Measurements from ENCODE around the gene CD1E.

Gene CD1E

DNA sequence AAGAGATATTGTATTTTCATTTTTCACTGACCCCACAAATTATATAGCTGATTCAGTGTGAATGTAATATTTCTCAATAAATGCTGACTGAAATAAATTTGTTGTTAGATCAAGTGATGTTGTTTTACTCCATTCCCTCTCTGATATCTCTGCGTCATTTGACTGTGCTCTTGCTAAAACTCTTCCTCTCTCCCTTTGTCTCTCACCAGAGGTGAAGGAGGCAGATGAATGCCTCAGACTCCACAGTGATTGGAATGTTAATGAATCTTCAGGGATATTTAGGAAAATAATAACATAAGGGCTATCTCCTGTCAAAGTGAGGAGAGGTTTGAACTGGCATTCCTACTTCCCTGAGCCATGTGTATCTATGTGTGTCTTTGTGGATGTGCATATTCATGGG, 3.7 kb downstream of the CD1E start:
- Histone ChIP-seq H3K14ac (ENCODE audit: low read length) (no peak overlapping the region), H3K27me3 (ENCODE audit: control insufficient read depth in 3 of 3, insufficient read depth in 3 of 3, low read depth in 1 of 3, low read length in 3 of 3) (no peaks in the 10 kb centered on the region), H2BK120ac (ENCODE audit: low read depth, low read length) (no peak overlapping the region), H4K8ac (ENCODE audit: low read depth, low read length) (no peak overlapping the region), H3K4me1 (ENCODE audit: control insufficient read depth in 2 of 2, insufficient read depth in 1 of 2, low read depth in 1 of 2, low read length in 2 of 2) (no peaks in the 10 kb centered on the region), H3K79me1 (ENCODE audit: low read depth, low read length) (no peaks in the 10 kb centered on the region), H3K4ac (ENCODE audit: low read length) (no peak overlapping the region), H3K4me3 (ENCODE audit: low read length in 2 of 2) (no peak overlapping the region), H2BK15ac (ENCODE audit: low read length) (no peak overlapping the region), H4K91ac (ENCODE audit: low read depth, low read length, poor library complexity) (no peak overlapping the region), H3K23ac (ENCODE audit: low read depth, low read length, poor library complexity) (no peak overlapping the region), H3K18ac (ENCODE audit: low read length) (no peak overlapping the region), H2BK5ac (ENCODE audit: low read length) (no peak overlapping the region), H2AFZ (ENCODE audit: low read length) (no peak overlapping the region), H3K27ac (replicated peaks; ENCODE audit: low read length) (no peak overlapping the region), H2BK12ac (ENCODE audit: low read length) (no peak overlapping the region), H2AK5ac (ENCODE audit: low read depth, low read length) (no peak overlapping the region), H3K4me2 (ENCODE audit: insufficient read depth, low read length, poor library complexity, severe bottlenecking) (no peak overlapping the region), H3K36me3 (replicated peaks in 1 of 2; ENCODE audit: control insufficient read depth in 2 of 2, insufficient read depth in 2 of 2, low read length in 2 of 2) (no peaks in the 10 kb centered on the region), H3K9ac (ENCODE audit: low read depth, low read length, poor library complexity) (no peak overlapping the region), H3K9me3 (replicated peaks in 1 of 2; ENCODE audit: control insufficient read depth in 2 of 2, insufficient read depth in 1 of 2, low read depth in 1 of 2, low read length in 2 of 2) (no peaks in the 10 kb centered on the region)
- no peak for DNase-seq (ENCODE audit: low spot score)
- WGBS, 2 donors (ENCODE audit: extremely low coverage in 2 of 2, insufficient read length in 2 of 2, insufficient replicate concordance in 1 of 2): no CpG with 5 or more reads among the region's 1 CpG

DNA sequence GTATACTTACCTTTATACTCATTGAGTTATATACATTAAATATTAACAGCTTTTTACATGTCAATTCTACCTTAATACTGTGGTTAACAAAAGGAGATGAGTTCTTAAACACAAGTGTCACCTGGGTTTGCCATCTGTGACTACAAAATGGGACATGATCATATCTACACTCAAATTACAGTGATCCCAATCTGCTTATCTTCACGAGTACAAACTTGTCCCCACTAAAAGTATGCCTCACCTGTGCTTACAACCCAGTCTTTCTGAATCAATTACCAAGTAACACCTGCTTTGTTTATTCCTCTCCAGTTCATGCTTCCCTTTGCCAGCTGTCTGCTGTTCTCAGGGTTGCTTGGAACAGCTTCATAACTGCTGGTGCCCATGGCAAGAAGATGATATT, 8.8 kb downstream of the CD1E start:
- no peak overlapping the region for H4K8ac ChIP-seq (ENCODE audit: low read depth, low read length)
- no peaks in the 10 kb centered on the region for H3K27me3 ChIP-seq (ENCODE audit: control insufficient read depth in 3 of 3, insufficient read depth in 3 of 3, low read depth in 1 of 3, low read length in 3 of 3)
- H3K4me2 ChIP-seq (ENCODE audit: insufficient read depth, low read length, poor library complexity, severe bottlenecking): no peak overlapping the region
- no peaks in the 10 kb centered on the region for H3K4me1 ChIP-seq (ENCODE audit: control insufficient read depth in 2 of 2, insufficient read depth in 1 of 2, low read depth in 1 of 2, low read length in 2 of 2)
- no peaks in the 10 kb centered on the region for H3K9me3 ChIP-seq (replicated peaks in 1 of 2; ENCODE audit: control insufficient read depth in 2 of 2, insufficient read depth in 1 of 2, low read depth in 1 of 2, low read length in 2 of 2)
- no peak overlapping the region for H3K4me3 ChIP-seq (ENCODE audit: low read length in 2 of 2)
- H3K27ac ChIP-seq (replicated peaks; ENCODE audit: low read length): no peak overlapping the region
- H3K9ac ChIP-seq (ENCODE audit: low read depth, low read length, poor library complexity): no peak overlapping the region
- no peaks in the 10 kb centered on the region for H3K36me3 ChIP-seq (replicated peaks in 1 of 2; ENCODE audit: control insufficient read depth in 2 of 2, insufficient read depth in 2 of 2, low read length in 2 of 2)
- no peak overlapping the region for H3K23ac ChIP-seq (ENCODE audit: low read depth, low read length, poor library complexity)
- no peak overlapping the region for H3K18ac ChIP-seq (ENCODE audit: low read length)
- no peak overlapping the region for H4K91ac ChIP-seq (ENCODE audit: low read depth, low read length, poor library complexity)
- no peak overlapping the region for H2BK5ac ChIP-seq (ENCODE audit: low read length)
- H2AFZ ChIP-seq (ENCODE audit: low read length): no peak overlapping the region
- H3K14ac ChIP-seq (ENCODE audit: low read length): no peak overlapping the region
- H2BK12ac ChIP-seq (ENCODE audit: low read length): no peak overlapping the region
- no peak overlapping the region for H3K4ac ChIP-seq (ENCODE audit: low read length)
- H2BK120ac ChIP-seq (ENCODE audit: low read depth, low read length): no peak overlapping the region
- WGBS, 2 donors (ENCODE audit: extremely low coverage in 2 of 2, insufficient read length in 2 of 2, insufficient replicate concordance in 1 of 2): no CpG with 5 or more reads among the region's 1 CpG
- no peak for DNase-seq (ENCODE audit: low spot score)
- no peak overlapping the region for H2BK15ac ChIP-seq (ENCODE audit: low read length)
- no peak overlapping the region for H2AK5ac ChIP-seq (ENCODE audit: low read depth, low read length)
- H3K79me1 ChIP-seq (ENCODE audit: low read depth, low read length): no peaks in the 10 kb centered on the region

DNA sequence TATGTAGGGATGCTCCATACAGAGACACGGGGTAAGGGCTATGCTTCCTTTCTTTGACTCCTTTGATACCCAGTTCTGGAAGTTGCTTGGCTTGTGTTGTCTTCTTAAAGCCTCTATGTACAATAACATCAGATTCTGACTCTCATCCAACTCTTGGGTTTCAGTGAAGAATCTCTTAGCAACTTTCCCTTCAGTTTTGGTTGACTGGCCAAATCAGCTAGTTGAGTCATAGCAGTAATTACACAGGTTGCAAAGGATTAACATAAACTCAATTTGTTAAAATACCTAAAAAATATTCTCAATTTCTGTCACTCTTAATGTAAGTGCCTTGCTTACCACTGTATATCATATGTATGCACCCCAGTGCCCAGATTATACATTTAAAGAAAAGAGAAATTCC, 9.2 kb downstream of the CD1E start:
- no peak for DNase-seq (ENCODE audit: low spot score)
- no peaks in the 10 kb centered on the region for H3K27me3 ChIP-seq (ENCODE audit: control insufficient read depth in 3 of 3, insufficient read depth in 3 of 3, low read depth in 1 of 3, low read length in 3 of 3)
- H2BK5ac ChIP-seq (ENCODE audit: low read length): no peak overlapping the region
- H3K18ac ChIP-seq (ENCODE audit: low read length): no peak overlapping the region
- no peak overlapping the region for H2AK5ac ChIP-seq (ENCODE audit: low read depth, low read length)
- no peaks in the 10 kb centered on the region for H3K36me3 ChIP-seq (replicated peaks in 1 of 2; ENCODE audit: control insufficient read depth in 2 of 2, insufficient read depth in 2 of 2, low read length in 2 of 2)
- no peak overlapping the region for H3K14ac ChIP-seq (ENCODE audit: low read length)
- no peak overlapping the region for H4K8ac ChIP-seq (ENCODE audit: low read depth, low read length)
- no peak overlapping the region for H2BK12ac ChIP-seq (ENCODE audit: low read length)
- H3K4me1 ChIP-seq (ENCODE audit: control insufficient read depth in 2 of 2, insufficient read depth in 1 of 2, low read depth in 1 of 2, low read length in 2 of 2): no peaks in the 10 kb centered on the region
- H3K9me3 ChIP-seq (replicated peaks in 1 of 2; ENCODE audit: control insufficient read depth in 2 of 2, insufficient read depth in 1 of 2, low read depth in 1 of 2, low read length in 2 of 2): no peaks in the 10 kb centered on the region
- H2BK15ac ChIP-seq (ENCODE audit: low read length): no peak overlapping the region
- no peak overlapping the region for H2BK120ac ChIP-seq (ENCODE audit: low read depth, low read length)
- H3K4me2 ChIP-seq (ENCODE audit: insufficient read depth, low read length, poor library complexity, severe bottlenecking): no peak overlapping the region
- no peak overlapping the region for H3K4me3 ChIP-seq (ENCODE audit: low read length in 2 of 2)
- H3K4ac ChIP-seq (ENCODE audit: low read length): no peak overlapping the region
- no peak overlapping the region for H4K91ac ChIP-seq (ENCODE audit: low read depth, low read length, poor library complexity)
- H3K23ac ChIP-seq (ENCODE audit: low read depth, low read length, poor library complexity): no peak overlapping the region
- H3K9ac ChIP-seq (ENCODE audit: low read depth, low read length, poor library complexity): no peak overlapping the region
- no peak overlapping the region for H3K27ac ChIP-seq (replicated peaks; ENCODE audit: low read length)
- WGBS, 2 donors (ENCODE audit: extremely low coverage in 2 of 2, insufficient read length in 2 of 2, insufficient replicate concordance in 1 of 2): no CpG with 5 or more reads among the region's 1 CpG
- no peak overlapping the region for H2AFZ ChIP-seq (ENCODE audit: low read length)
- H3K79me1 ChIP-seq (ENCODE audit: low read depth, low read length): no peaks in the 10 kb centered on the region

DNA sequence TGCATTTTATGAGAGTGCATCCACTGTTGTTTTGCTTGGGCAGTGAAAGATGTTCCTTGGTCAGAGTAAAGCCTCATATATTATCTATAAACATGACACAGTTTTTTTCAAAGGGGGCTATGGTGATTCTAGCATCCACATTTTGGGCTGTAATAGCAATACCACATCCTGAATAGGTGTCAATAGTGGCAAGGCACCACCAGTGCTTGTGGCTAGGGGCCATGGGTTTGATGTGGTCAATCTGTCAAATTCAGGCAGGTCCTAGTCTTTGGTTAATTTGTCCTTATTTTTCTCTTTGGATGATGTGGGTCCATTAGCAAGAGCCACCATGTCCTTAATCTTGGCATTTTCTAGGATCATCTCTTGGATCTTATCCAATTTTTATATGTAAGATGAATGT, 13.1 kb downstream of the CD1E start:
- peaks cover 0 to 4% of the 10 kb centered on the region in 2 donors for H3K9me3 ChIP-seq (replicated peaks in 1 of 2; ENCODE audit: control insufficient read depth in 2 of 2, insufficient read depth in 1 of 2, low read depth in 1 of 2, low read length in 2 of 2)
- no peak overlapping the region for H3K27ac ChIP-seq (replicated peaks; ENCODE audit: low read length)
- no peak overlapping the region for H4K8ac ChIP-seq (ENCODE audit: low read depth, low read length)
- no peak overlapping the region for H3K4ac ChIP-seq (ENCODE audit: low read length)
- DNase-seq (ENCODE audit: low spot score): no peak
- no peak overlapping the region for H3K4me2 ChIP-seq (ENCODE audit: insufficient read depth, low read length, poor library complexity, severe bottlenecking)
- H3K18ac ChIP-seq (ENCODE audit: low read length): no peak overlapping the region
- H2AK5ac ChIP-seq (ENCODE audit: low read depth, low read length): no peak overlapping the region
- H4K91ac ChIP-seq (ENCODE audit: low read depth, low read length, poor library complexity): no peak overlapping the region
- H3K14ac ChIP-seq (ENCODE audit: low read length): no peak overlapping the region
- H2BK15ac ChIP-seq (ENCODE audit: low read length): no peak overlapping the region
- H2AFZ ChIP-seq (ENCODE audit: low read length): no peak overlapping the region
- H3K9ac ChIP-seq (ENCODE audit: low read depth, low read length, poor library complexity): no peak overlapping the region
- no peaks in the 10 kb centered on the region for H3K4me1 ChIP-seq (ENCODE audit: control insufficient read depth in 2 of 2, insufficient read depth in 1 of 2, low read depth in 1 of 2, low read length in 2 of 2)
- H3K79me1 ChIP-seq (ENCODE audit: low read depth, low read length): no peaks in the 10 kb centered on the region
- H2BK120ac ChIP-seq (ENCODE audit: low read depth, low read length): no peak overlapping the region
- no peak overlapping the region for H2BK12ac ChIP-seq (ENCODE audit: low read length)
- H3K4me3 ChIP-seq (ENCODE audit: low read length in 2 of 2): no peak overlapping the region
- H2BK5ac ChIP-seq (ENCODE audit: low read length): no peak overlapping the region
- no peak overlapping the region for H3K23ac ChIP-seq (ENCODE audit: low read depth, low read length, poor library complexity)
- no peaks in the 10 kb centered on the region for H3K36me3 ChIP-seq (replicated peaks in 1 of 2; ENCODE audit: control insufficient read depth in 2 of 2, insufficient read depth in 2 of 2, low read length in 2 of 2)
- H3K27me3 ChIP-seq (ENCODE audit: control insufficient read depth in 3 of 3, insufficient read depth in 3 of 3, low read depth in 1 of 3, low read length in 3 of 3): no peaks in the 10 kb centered on the region

Data from neuronal stem cell (in vitro differentiated cells).